Measurements from ENCODE around the gene SPATA20.

GRCh38 chr17:50583641-50584040 is 36.7 kb downstream of the SPATA20 start:
- TF ChIP-seq EZH2phosphoT487 (IDR thresholded peaks at IDR 0.05; ENCODE audit: borderline replicate concordance, low read depth, low read length) (no peak), CTCF (conservative IDR thresholded peaks at IDR 0.05; ENCODE audit: low read length) (no peak)

All from OCI-LY7 (cell line).